DND-41 (cell line): ENCODE data around the gene DOP1B.
"Not testable (repeated sequence)": the region's sequence is repeated elsewhere in the genome, so short reads cannot be mapped to it uniquely, and the experiment has no call there.

Source experiments
- CTCF ChIP-seq: IDR thresholded peaks from 2 replicates; pipeline ENCODE4 v1.5.1; 2012; ENCODE audit warnings: borderline replicate concordance, low read length, moderate library complexity, mild to moderate bottlenecking; ENCODE audit not compliant: poor library complexity, severe bottlenecking; ENCODE audit errors: extremely low read depth
- EZH2 ChIP-seq: IDR thresholded peaks from 3 replicates; pipeline ENCODE4 v1.6.1; 2012; ENCODE audit warnings: borderline replicate concordance, low read depth, mild to moderate bottlenecking, moderate library complexity, low read length, inconsistent platforms; ENCODE audit not compliant: severe bottlenecking

DNA sequence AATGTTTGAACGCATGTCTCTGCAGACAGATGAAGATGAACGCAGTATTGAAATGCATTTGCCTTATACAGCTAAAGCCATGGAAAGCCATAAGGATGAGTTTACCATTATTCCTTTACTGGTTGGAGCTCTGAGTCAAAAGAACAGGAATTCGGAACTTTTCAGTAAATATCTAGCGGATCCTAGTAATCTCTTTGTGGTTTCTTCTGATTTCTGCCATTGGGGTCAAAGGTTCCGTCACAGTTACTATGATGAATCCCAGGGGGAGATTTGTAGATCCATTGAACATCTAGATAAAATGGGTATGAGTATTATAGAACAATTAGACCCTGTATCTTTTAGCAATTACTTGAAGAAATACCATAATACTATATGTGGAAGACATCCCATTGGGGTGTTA is 25.8 kb upstream of the DOP1B start:
- TF ChIP-seq CTCF, EZH2: not testable (repeated sequence)
